NK-92 (cell line): ENCODE data around the gene SLC8A1.

Experiments used
- DNase-seq: peaks from one replicate; lab custom pipeline; 2025; ENCODE audit not compliant: unreplicated experiment; lab: John Stamatoyannopoulos, UW

The SLC8A1 gene

DNA sequence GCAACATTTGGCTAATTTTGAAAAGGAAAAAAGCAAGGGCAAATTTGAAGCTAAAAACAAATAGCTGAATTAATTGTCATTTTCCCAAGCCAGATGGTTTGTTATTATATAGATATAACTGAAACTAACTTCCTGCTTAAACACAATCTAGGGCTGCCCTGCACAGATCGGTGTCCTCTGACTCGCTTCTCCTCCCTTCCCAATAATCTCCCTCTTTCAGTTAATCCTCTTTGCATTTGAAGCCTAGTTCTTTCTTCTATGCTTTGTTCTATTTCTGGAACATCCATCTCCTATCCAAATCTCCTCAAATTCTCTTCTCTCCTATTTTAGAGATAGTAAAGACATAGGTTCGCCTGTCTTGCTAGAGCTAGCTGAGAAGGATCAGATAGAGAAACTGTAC is 328.1 kb downstream of the SLC8A1 start:
- DNase-seq, result no peak

DNA sequence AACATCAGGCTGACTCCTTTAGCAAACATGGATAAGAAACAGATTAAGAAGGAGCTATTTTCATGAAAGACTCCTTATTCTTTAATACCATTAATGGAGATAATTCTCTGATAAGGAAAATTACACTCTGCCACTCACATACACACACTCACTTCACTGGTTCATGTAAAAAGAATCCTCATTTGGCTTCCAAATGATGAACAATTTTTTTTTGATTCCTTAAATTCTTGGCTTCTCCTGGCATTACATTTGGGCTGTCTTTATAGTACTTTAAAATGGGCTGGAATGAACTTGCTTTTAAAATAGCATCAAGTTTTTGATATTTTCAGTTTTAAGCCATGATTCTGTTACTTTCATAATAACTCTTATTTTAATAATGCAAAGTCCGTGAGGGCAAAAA is 328.6 kb downstream of the SLC8A1 start:
- no peak for DNase-seq

DNA sequence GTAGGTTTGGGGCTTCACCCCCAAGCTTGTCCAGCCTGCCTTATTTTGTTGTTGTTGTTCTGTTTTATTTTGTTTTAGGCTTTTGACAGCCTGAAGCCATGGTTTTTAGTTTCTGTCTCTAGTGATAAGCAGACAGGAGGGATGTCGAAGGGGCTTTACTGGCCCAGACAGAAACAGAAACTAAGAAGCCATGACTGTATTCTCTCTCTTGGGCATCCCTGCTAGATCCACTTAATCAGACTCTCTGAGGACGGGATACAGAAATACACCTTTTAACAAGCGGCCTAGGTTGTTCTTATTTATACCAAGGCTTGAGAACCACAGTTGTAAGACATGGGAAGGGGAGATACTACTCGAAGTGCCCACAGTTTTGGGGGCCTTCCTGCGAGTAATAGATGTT is 330.9 kb downstream of the SLC8A1 start:
- DNase-seq, result no peak

DNA sequence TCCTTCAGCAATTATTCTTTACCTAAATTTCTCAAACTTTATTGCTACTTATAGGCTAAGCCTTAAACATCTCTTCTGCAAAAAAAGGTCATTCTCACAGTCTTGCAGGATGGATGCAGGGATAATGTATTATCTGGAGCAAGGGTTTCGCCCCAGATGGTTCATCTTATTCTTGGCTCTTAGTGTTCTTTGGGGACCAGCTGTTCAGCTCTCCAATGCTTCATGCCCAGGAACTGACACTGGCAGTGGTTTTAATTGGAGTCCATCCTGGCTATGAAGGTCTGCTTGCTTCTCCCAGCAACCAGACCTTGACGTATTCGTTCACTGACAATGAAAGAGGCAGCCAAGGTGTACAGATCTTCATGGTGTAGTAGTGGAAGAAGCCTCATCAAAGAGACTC is 331.9 kb downstream of the SLC8A1 start:
- no peak for DNase-seq

DNA sequence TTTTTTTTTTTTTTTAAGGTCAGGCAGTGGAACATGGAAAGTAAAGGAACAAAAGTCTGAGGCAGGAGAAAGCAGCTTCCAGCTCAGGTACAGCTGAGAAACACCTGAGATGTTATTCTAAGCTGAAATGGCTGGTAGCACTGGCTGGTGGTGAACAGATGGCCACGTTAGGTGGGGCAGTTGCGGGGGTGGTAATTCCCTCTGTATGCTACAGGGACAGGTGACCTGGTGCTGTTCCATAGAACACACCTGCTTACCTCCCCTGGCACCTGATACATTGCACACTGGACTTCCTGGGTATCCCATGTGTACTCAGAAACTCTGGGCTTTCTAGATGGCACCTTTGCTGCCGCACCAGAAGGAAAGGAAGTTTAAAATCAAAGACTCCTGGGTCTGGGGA is 333.3 kb downstream of the SLC8A1 start:
- DNase-seq, result no peak

DNA sequence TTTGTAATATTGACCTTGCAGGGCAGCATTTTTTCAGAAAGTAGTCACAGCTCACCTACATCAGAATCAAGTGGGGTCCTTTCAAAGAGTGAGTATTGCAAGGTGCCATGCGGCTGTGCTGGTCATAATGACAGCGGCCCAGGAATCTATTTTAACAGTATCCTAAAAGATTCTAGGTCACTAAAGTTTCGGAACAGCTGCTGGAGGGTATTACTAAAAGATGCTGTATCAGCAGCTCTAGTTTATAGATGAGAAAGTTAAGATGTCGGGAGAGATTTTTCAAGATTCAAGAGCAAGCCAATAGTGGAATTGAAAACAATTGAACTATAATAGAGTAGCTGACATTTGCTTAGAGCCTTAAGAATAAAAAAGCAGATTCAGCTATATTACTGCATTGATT is 336.0 kb downstream of the SLC8A1 start:
- no peak for DNase-seq

DNA sequence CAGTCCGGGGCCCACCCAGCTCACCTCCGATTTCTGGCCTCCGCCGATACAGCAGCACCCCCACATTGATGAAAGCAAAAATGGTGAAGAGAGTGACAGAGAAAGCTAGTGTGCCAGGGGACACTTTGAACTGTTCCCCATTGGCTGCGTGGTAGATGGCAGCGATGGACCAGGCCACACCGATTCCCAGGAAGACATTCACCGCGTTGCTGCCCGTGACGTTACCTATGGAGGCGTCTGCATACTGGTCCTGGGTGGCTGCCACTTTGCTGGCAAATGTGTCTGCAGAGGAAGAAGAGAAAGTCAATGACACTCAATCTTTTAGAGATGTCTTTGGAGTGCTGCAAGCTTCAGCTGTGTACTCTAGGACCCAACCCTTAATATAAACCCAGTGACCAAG is 336.5 kb downstream of the SLC8A1 start:
- DNase-seq, result no peak

DNA sequence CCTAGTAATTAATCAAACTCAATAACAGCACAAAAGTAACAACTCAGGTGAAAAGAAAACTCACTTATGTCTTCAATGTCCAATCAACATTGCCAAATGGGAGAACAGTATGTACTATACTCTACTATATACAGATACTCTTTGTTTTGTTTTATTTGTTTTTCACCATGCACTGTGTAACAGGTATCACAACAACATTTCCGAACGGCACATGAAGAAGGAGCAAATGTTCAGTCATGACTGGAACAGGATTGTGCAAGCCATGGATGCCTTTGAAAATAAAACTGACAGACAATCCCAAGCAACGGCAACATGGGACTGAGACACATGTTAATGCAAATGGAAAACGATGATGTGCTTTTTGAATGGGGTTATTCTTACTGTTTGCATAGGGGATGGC is 337.9 kb downstream of the SLC8A1 start:
- DNase-seq, result no peak

DNA sequence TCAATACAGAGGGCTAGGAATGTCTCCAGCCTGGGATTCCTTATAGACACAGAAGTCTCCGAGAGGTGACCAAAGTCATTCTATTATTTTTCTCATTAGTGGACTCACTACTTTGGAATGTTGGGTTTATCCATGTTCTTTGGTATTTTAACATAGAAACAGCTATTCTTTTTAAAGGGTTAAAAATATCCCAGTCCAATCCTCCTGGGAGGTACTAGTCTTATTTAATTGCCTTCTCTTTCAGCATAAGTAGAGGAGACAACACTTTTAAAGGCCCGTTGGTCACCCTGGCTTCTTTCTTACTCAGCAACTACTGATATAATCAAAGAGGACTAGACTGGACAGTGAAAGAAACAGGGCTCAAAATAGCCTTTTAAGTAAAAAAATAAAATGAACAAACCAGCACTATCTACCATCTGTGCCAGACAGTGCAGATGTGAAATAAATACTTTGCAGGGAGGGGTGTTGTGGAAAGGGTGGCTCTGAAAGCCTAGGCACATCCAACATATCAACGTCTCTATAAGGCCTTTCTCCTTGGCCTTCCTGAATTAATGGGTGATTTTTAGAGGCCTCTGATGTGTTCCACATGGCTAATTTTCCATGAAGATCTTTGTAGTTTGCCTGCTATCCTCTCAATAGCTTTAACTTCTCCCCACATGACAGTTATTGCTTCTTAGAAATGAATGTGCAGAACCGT is 338.5 kb downstream of the SLC8A1 start:
- no peak for DNase-seq

DNA sequence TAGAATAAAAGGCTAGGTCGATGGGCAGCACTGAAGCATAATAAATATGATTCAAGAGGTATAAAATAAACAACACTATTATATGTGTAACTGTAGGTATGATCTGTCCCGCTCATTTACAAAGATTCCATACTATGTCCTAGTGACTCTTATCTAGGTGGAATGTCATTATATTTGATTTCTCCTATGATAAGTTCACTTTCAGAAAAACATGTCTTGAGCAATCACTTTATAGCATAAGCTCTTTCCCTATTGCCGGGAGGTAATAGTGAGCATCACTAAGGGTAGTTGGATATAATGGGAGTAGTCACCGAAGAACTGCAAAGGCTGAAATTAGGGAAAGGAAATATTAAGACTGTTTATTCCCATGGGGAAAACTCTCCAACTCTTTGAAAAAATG is 342.5 kb downstream of the SLC8A1 start:
- DNase-seq, result no peak

DNA sequence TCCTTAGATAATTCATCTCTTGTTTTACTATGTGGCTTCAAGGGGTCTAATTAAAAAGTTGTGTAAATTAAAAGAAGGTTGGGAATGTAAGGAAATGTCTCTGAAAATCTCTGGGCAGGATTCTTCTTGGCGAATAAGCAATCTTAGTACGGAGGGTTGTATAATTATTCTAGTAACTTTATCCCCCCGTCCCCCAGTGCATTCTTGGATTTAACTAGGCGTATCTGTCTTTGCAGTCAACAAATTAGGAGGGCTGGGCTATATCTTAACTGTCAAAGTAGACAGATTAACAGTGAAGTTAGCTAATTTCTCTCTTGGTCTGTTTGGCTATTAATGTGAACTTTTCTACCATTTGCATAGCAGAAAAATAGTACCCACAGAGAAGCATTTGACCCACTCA is 343.0 kb downstream of the SLC8A1 start:
- no peak for DNase-seq

DNA sequence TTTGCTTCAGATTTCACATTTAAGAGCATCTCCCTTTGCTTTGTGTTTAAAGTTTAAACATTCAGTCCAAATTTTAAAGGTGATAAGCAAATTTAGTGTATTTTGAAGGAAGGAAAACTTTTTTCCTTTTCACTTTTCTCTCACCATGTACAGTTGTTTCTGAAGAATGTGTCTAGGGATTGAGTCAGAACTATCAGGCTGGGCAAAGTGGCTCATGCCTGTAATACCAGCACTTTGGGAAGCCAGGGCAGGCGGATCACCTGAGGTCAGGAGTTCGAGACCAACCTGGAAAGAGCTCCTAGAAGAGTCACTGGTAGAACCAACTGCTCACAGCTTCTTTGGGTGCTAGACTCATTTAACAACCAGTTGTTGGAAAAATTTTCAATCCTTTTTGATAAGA is 345.8 kb downstream of the SLC8A1 start:
- DNase-seq, result no peak

DNA sequence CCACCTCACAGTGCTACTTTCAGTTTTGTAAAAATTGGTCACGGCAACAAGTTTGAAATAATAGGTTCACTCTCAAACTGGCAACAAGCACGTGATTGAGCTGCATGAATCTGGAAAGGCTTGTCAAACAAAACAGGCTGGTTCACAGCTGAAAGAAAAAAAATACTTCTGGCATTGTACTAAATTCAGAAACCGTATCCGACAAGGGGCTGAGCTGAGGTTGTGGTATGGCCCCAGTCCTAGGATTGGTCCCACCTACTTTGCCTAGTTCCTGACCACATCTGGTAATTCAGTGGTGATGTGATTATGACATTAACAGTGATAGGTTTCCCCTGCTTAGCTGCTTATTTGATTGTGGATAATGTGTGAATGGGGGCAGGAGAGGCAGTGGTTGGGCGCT is 346.3 kb downstream of the SLC8A1 start:
- DNase-seq, result no peak

DNA sequence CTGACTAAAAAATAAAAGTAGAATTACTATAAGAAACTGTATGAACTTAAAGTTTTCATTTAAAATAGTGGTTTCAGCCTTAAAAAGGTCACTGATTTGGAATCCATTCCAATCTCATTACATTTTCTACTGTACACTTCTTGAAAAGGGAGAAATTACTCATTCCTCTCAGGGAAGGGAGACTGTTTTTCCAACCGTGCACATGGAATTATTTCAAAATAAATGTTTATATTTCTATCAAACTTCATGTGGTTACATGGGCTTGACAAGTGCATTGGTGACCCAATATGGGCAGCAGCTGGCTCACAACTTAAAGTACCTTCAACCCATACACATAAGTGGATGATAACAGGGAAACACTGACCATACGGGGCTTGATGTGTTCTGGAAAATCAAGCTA is 348.3 kb downstream of the SLC8A1 start:
- DNase-seq, result no peak

DNA sequence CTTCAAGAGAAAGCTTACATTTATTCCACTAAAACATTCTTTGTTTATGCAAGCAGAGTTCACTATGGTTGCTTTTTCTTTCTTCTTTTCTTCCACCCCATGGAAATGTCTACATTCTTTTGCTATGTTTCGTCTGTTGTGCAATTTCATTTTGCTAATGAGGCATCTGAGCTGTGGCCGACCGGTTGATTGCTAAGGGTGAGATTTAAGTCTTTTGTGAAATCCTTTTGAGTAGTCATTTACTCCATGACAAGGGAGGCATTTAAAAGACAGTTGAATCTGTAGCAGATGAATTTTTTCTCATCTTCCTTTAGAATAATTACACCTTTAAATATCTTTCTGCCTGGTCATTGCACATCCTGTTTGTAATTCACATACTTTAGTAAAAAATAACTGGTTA is 348.7 kb downstream of the SLC8A1 start:
- DNase-seq, result no peak

DNA sequence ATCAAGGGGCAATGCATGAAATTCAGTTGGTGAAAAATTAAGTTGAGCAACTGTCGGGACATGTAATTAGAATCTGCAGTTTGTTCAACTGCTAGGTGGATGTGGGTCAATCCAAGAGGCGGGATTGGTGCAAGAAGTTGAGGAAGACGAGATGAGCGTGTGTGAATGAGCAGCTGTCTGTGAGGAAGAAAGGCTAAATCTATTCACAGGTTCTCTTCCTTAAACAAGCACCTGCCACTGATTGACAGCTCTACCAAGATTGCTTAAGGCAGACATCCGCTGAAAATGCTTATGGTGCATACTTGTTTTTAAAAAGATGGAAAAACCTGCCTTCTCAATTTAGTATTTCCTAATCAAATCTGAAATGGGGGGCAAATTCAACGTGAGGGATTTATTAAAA is 349.4 kb downstream of the SLC8A1 start:
- no peak for DNase-seq

DNA sequence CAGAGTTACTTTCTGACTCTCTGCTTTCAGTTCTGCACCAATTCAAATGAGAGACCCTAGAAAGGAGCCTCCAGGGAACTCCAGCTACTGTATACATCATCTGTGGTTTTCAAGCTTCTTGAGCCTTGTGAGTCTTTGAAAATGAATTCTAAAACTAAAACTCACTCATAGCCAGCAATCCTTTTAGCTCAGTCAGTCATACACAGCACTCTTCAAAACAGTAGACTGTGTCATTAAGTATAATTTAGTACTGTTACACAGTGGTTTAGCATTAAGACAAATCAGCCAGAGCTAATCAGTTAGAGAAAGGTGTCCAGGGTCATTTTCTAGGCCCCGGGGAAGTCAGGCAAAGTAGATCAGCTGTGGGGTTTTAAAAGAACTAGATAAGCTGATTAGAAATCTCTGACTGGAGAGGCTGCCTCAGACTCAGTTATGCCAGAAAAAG is 350.7 kb downstream of the SLC8A1 start:
- DNase-seq, result no peak

DNA sequence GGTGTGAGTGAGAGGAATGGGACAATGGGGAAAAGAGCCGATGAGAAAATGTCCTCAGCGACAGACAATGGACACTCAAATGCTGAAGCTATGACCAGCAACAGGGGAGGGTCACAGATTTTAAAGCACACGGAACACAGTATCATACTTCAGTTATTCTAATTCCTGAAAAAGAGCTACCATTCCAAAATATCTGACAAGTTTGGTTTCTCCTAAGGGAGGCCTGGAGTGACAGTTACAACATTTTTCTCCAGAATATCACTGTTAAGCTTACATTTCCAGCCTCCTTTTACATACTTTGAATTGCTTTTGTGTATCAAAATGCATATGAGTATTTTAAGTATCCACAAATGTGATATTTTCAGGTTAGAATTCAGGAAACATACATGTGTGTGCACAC is 351.2 kb downstream of the SLC8A1 start:
- DNase-seq, result no peak

DNA sequence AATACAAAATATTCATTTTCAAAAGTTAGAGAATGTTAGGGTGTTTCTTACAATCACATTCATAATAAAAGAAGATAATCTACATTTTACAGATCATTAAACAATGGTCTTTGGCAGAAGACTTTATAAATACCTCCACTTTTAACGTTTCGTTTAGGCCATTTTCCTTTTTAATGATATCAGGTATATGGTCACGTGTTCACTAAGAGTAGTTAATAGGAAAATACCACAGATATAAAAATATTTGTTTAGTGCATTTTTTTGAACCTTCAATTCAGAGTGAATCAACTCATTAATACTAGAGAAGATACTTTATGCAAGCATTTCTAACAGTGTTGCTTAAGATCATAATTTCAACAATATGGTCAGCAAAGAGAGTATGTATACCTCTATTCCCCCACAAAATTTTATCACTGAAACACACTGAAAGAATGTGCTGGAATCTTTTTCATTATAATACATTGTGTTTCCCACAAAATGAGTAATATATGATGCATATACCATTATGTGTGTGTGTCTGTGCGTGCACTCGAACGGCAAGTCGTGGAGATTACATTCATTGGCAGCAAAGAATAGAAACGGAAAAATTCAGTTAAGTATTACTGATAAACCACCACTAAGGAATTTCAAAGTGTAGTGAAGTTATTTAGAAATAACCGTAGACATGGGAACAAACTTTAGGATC is 353.0 kb downstream of the SLC8A1 start:
- no peak for DNase-seq

DNA sequence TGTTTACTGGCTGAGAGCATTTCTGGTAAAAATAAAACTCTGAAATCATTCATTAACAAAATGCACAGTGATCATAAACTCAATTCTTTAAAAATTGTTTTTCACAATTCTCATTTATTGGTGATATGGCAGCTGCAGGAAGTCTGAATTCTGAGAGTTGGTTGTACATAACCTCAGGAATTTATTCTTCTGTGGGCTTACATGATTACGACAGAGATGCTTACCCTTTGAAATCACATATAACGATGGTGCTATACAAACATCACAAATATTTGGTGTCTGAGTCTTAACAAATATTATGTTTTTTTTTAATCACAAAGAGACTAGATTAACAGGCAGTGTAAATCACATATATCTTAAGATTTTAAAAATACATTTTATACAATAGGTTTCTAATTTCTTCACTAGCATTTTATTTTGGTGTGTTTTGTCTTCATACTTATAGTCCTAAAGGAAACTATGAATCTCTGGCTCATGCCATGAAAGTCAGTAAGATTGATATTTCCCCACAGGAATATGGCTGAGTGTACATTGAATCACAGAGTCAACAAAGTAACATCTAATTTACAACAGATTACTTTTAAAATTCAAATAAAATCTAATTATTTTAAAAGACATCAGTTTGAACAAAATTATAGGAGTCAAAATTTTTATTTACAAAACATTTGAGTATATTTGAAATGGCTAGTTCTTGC is 354.1 kb downstream of the SLC8A1 start:
- DNase-seq, result no peak

DNA sequence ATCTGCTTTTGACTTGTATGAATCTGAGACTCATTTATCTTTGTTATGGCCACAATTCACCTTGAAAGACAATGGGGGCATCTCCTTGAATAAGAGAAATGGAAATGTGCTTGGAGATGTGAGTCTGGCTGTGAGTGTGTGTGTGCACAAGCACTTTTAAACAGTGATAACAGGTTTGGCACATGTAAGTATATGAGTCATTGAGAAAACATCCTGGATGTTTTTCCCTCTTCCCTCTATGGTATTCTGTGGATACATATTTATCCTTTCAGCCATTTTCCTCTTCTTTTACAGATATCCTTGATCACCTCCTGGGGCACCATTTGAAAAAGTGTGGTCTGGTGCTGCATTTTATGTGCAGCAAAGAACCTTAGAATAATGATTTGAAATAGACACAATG is 355.5 kb downstream of the SLC8A1 start:
- no peak for DNase-seq

DNA sequence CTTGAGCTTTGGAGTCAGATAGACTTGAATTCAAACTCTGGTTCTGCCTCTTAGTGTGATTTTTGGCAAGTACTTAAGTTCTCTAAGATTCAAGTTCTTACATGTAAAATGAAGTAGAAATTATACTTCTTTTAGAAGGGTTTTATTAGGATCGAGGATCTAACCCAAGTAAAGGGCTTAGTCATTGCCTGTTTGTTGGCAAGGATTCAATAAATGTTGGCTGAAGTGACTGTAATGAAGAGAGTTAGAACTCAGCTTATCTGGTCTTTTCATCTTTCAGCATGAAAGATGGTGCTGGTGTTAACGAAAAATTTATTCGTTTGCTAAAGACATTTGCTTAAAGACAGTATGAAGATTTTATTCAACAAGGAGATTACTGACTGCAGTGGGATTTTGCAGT is 356.9 kb downstream of the SLC8A1 start:
- no peak for DNase-seq
